ENCODE measurements around the gene UBA3. TPM values are rescaled to one million over a fixed set of nuclear protein-coding genes. Genes with fewer than 3 reads are reported as not detected.
A peak's percentile ranks its signal among the peaks of the same experiment; 100 is the strongest.

The UBA3 gene
- total RNA-seq, 1 donor from 2014 or later: 93.4 TPM

DNA sequence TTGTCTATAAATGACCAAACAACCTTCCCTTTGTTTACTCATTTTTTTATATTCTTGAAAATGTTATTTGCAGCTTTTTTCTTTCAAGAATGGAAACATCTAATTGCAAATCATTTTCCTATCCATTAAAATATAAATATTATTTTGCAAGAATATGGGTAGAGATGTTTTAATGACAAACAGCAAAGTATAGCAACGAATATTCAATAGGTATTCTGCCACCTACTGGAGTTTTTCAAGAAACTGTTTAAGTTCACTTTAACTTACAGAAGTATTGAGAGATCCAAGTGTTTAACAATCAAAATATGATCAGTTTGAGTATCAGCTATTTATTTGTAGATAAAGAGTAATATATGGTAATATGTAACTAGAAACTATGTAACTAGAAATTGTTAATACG, 59.7 kb downstream of the UBA3 start:
- intact Hi-C loops (cut with micrococcal nuclease): no loop called here
- no peak for DNase-seq
- ATAC-seq: no peak

DNA sequence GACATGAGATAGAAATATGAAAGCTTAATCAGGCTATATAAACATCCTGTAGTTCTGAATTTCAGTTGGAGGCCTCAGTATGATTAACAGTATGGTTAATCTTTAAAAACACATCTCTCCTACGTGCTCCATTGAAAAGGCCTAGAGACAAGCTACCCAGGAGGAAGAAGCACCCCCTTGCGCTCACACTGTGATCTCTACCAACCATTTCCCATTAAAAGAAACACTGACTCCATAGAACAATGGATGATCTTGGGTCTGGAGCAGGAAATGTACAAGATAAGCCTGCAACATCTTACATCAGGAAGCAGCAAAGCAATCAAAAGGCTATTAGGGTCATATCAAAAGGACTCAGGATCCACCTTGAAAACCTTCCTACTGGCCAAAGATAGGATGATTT, 63.3 kb downstream of the UBA3 start:
- DNase-seq (no peak), ATAC-seq (no peak)
- intact Hi-C loops (cut with micrococcal nuclease): no loop called here

GRCh38 chr3:69016102-69016501, 64.1 kb downstream of the UBA3 start:
- no peak for ATAC-seq

GRCh38 chr3:69014022-69014580, 66.1 kb downstream of the UBA3 start:
- DNase-seq: no peak
- ATAC-seq: no peak
- intact Hi-C loops (cut with micrococcal nuclease): no loop called here

More at GRCh38 chr3:69016102-69016501, 64.1 kb downstream of the UBA3 start:
- intact Hi-C loops (cut with micrococcal nuclease): no loop called here
- no peak for DNase-seq

- intact Hi-C loops (cut with micrococcal nuclease): no loop called here
- ATAC-seq: peak; percentile 94
Observed at GRCh38 chr3:69013253-69014021, 66.7 kb downstream of the UBA3 start, which contains the start of gene EOGT. Gene EOGT (minus strand): TSS chr3:69013684. CDS start chr3:69009846, 3,838 bp downstream.

DNA sequence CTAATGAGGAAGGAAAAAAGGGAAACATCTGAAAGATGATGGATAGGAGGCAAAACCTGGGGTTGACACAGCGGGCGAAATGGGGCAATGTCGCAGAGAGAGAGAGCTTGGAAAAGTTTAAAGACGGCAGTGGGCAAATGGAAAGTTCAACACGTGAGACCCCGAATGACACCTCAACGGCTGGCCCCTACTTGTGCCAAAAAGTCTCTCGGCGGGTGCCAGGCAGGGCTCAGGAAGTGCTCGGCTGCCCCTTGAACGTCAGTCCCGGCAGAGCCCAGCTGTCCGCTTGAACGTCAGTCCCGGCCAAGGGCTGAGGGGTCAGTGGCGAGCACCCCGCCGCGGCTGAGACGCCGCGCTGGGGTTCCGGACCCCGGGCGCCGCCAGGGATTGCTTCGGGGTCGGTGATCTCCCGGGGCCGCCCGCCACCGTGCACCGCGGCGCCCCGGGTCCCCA, 67.3 kb downstream of the UBA3 start:
- ATAC-seq (peak; percentile 54), DNase-seq (peak; percentile 75)
- intact Hi-C loops (cut with micrococcal nuclease): no loop called here

More at GRCh38 chr3:69013253-69014021, 66.7 kb downstream of the UBA3 start, which contains the start of gene EOGT:
- DNase-seq: peak; percentile 96

GRCh38 chr3:69012100-69012799, 67.9 kb downstream of the UBA3 start:
- ATAC-seq: peak; percentile 2
- intact Hi-C loops (cut with micrococcal nuclease): no loop called here
- DNase-seq: peak; percentile 59

- DNase-seq (no peak), ATAC-seq (no peak)
- intact Hi-C loops (cut with micrococcal nuclease): no loop called here
Observed at GRCh38 chr3:69011096-69011730, 69.0 kb downstream of the UBA3 start.

GRCh38 chr3:69009559-69010410, 70.4 kb downstream of the UBA3 start:
- ATAC-seq (no peak), DNase-seq (no peak)
- intact Hi-C loops (cut with micrococcal nuclease): no loop called here

DNA sequence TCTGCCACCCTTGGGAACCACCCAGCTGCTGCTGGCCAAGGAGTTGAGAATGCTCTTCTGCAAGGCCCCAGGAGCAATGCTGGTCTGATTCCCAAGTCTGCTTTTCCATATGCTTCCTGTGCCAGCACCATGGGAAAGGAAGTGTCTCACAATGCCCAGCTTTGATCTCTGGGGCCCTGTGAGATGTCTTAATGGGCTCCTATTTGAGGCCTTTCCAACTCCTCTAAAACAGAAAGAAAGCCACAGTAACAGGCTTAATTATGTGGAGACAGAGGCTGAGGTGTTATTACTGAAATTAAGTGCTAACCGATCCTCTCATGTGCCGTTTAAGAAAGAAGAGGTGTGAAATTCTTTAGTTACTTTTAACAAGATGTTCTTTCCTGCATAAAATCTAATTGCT, 71.2 kb downstream of the UBA3 start:
- intact Hi-C loops (cut with micrococcal nuclease): no loop called here
- no peak for DNase-seq
- no peak for ATAC-seq

GRCh38 chr3:69005791-69006482, 74.2 kb downstream of the UBA3 start:
- intact Hi-C loops (cut with micrococcal nuclease): no loop called here
- ATAC-seq: peak; percentile 26
- no peak for DNase-seq

GRCh38 chr3:69005071-69005790, 74.9 kb downstream of the UBA3 start:
- intact Hi-C loops (cut with micrococcal nuclease): no loop called here
- DNase-seq (no peak), ATAC-seq (no peak)

Small RNA genes lying within 50 kb of the gene (microRNA-seq; reads per million reads assigned to microRNA genes)
- not detected for gene MIR3136 (ENCODE audit: borderline number of aligned reads)

Other genes starting within 250 kb of the UBA3 start
- not detected for gene TAFA4, start 147.8 kb downstream of the UBA3 start, total RNA-seq
- 17.1 TPM for gene EOGT, start 66.7 kb downstream of the UBA3 start, total RNA-seq
- 18.9 TPM for gene TMF1, start 28.0 kb downstream of the UBA3 start, total RNA-seq
- 214 TPM for gene ARL6IP5, start 4.6 kb upstream of the UBA3 start, total RNA-seq
- gene LMOD3, start 42.2 kb upstream of the UBA3 start, total RNA-seq: 162 TPM